Activated T-helper 1 cell treated with anti-CD3 and anti-CD28 coated beads, Interleukin-2, amount 50 U/mL, for 16 hours (primary cell): Measurements from ENCODE around the gene HS3ST1.

Experiments
- DNase-seq, 2 donors: peaks; one replicate each; pipeline ENCODE4 v3.0.0-alpha.2; 2020; ENCODE audit warnings: low read depth in 1 of 2, low spot score in 1 of 2

HS3ST1 gene

DNA sequence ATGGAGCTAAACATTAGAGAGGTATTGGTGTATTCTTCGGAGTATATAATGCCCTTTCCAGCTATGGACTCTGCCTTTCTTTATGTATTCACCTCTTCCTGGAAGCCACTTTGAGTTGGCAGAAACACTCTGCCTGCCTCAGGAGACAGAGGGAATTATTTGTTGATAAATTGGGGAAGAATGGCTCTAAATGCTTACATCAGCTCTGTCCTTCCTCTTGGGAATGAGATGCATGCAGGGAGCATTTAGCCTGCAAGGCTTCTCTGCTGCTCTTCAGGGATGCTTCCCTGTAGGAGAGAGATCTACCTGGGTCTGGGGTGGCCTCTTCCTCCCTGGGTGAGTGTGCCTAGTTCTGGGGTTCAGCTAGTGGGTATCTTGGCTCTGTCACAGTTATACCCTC is 6.9 kb upstream of the HS3ST1 start:
- DNase-seq = no peak

DNA sequence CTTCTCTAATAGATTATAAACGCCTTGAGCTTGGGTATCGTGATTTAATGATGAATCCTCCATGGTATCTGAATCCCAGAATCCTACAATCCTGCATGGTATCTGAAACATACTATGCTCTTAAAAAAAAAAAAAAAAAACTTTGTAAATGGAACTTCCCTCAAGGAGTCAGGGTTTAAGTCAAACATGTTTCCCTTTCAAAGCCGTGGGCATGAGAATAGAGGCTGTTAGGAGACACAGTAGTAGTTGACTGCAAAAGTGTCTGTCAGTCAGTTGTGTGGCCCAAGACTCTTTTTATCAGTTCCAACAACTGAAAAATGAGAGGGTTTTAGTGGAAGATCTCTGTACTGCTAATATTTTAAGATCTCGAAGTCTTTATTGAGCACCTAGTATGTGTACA is 2.4 kb upstream of the HS3ST1 start:
- DNase-seq = no peak

DNA sequence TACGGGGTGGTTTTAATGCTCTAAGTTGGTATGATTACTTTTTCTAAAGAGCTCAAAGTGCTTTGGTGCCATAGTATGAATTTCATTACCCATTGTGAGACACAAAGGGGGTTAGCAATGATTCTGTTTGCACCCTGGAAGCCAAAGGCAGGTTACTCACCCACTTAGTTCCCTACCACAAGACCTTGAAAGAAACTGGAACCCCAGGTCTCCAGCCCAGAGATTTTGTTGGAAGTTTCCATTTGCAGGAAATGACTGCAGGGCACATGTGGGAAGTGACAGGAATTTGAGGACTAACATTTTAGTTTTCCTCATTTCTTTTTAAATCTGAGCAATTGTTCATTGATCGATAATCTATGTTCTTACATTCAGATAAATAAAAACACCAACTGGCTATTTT is 1.8 kb upstream of the HS3ST1 start:
- no peak for DNase-seq

- no peak for DNase-seq
Observed at GRCh38 chr4:11429699-11430045, 978 bp upstream of the HS3ST1 start.

DNA sequence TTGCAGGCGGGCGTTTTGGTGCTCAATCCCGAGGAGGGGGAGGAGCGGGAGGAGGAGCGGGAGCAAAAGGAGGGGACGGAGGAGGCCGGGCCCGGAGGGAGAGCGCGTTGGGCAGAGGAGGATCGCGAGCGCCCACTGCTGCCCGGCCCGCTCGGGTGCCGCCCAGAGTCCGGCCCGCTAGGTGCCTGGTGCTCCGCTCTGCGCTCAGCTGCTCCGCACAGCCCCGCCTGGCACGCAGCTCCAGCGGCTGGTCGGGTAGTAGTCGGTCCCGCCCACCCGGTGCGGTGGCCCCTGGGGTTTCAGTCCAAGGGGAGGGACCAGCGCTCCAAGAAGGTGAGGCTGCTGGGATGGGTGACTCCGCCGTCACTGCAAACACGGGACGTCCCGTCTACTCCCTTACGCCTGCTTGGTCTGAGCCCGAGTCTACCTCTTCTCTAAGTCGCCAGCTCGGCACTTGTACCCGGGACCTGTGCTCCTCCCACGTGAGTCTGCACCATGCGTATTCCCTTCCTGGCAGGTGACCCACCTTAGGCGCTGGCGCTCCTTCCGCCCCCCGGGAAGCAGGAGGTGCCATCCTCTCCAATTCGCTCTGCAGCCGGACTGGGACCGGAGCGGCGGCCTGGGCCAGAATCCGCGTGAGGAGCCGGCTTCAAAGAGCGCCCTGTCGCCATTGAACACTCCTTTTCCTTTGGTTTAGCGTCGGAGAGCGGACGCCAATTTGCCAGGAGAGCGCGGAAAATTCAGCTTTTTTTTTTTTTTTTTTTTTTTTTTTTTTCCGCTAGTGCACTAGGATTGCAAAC is 405 bp upstream of the HS3ST1 start:
- no peak for DNase-seq

- no peak for DNase-seq
Observed at GRCh38 chr4:11427121-11427996, 1.3 kb downstream of the HS3ST1 start.

DNA sequence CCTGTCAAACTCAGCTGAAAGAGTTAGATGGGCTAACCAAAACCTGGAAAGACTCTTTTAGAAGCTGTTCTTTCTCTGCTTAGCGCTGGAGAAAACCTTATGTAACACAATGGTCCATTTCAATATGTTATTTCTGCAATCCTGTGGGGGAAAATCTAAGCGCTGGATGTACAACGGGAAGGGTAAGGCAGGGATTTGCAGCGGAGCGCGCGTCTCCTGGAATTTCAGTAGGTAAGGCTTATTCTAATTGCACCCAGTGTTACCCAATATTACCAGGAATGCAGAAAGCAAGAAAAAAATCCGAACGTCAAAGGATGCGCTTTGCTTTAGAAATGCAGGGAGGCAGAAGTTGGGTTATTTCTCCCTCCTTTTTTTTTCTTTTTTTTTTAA is 2.0 kb downstream of the HS3ST1 start:
- no peak for DNase-seq

GRCh38 chr4:11426003-11426402 is 2.7 kb downstream of the HS3ST1 start:
- DNase-seq = no peak

GRCh38 chr4:11424856-11425255 is 3.8 kb downstream of the HS3ST1 start:
- no peak for DNase-seq

DNA sequence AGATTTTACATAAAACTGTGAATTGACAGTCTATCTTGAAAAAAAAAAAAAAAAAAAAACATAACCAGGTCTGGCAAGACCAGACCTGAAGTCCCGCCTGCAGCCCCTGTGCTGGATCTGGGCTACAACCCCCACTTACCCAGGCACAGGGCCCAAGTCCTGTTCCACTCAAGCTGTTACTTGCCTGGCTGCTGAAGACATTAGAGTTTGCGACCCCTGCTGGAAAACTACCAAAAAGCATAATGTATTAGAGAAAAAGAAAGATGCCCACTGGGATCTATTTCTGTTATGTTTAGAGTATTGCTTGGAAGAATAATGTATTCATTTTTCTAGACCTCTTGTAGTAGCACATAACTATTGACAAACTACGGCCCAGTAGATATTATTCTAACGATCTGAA is 4.7 kb downstream of the HS3ST1 start:
- no peak for DNase-seq

DNA sequence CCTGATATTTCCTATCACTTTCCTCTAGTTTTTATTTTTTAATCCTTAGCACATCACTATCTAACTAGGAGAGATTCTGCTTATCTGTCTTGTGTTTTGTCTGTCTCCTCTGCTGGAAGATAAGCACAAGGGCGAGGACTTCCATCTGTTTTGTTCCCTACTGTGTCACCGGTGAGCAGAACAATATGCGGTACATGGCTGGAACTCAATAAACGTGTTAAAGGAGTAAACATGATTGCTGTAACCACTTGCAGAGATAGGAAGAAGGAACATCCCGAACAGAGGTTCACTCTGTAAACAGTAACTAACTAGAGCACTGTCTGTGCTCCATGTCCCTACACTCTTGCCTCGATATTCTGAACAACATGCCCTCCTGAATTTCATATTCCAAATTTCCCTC is 5.2 kb downstream of the HS3ST1 start:
- DNase-seq = no peak

GRCh38 chr4:11421116-11421515 is 7.6 kb downstream of the HS3ST1 start:
- DNase-seq = no peak

DNA sequence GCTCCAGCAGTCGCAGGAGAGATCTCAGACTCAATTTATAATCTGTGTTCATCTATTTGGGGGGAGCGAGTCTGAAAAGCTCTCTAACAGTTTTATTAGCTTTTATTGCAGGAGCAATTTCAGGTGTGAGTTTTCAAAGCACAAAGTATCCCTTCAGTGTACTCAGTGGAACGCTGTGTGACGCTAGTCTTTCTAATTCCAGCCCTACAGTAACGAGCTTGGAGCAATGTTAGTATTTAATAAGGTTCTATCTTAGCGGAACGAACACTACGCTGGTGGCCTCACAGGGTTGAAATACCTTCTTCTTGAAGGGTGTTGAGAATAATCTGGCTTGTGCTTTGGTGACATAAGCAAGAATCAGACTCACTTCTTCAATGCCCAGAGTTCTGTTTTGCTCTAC is 8.4 kb downstream of the HS3ST1 start:
- DNase-seq = no peak

GRCh38 chr4:11418610-11419009 is 10.1 kb downstream of the HS3ST1 start:
- DNase-seq = no peak

- no peak for DNase-seq
Observed at GRCh38 chr4:11416767-11417113, 12.0 kb downstream of the HS3ST1 start.

- no peak for DNase-seq
Observed at GRCh38 chr4:11416071-11416766, 12.5 kb downstream of the HS3ST1 start.

- no peak for DNase-seq
Observed at GRCh38 chr4:11415409-11416070, 13.2 kb downstream of the HS3ST1 start.

- no peak for DNase-seq
Observed at GRCh38 chr4:11412211-11412610, 16.5 kb downstream of the HS3ST1 start.

DNA sequence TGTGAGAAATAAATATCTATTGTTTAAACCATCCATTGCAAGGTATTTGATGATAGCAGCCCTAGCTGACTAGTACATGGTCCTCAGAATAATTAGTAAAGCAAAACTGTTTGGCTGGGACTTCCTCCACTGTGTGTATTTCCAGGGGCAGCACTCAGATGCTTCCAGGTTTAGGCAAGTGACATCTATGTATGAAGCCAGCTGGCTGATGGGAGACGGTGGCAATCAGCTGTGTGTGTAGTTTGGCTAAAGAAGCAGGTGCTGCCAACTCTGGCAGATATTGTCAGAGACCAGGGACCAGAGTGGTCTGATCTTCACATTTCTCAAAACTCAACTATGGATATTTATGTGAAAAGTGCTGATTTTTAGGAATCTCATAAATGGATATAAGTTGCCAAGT is 19.1 kb downstream of the HS3ST1 start:
- no peak for DNase-seq

GRCh38 chr4:11408233-11408967 is 20.3 kb downstream of the HS3ST1 start:
- no peak for DNase-seq

DNA sequence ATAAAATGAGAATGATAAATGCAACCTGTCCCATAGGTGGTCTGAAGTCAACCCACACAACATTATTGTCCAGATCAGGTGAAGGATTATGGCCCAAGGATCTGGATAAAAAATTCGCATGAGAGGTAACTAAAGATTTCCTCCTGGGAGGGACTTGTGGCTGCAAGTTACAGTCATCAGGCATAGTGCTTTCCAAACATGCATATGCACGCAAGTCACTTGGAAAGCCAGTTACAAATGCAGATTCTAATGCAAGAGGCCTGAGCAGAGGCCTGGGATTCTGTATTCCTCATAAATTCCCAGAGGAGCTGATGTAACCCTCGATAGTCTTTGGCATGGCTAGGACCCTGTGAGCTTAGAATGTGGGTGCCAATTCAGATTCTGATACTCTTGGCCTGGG is 21.1 kb downstream of the HS3ST1 start:
- no peak for DNase-seq
